HUES6 (cell line): ENCODE results near the gene LMO7.

Experiments
- H3K27ac ChIP-seq: 2 replicates; pipeline ENCODE4 v1.7.0; 2013; ENCODE audit warnings: low read depth, mild to moderate bottlenecking, low read length, inconsistent platforms
- H3K27me3 ChIP-seq: 2 replicates; pipeline ENCODE4 v1.6.1; 2013; ENCODE audit warnings: low read length; ENCODE audit not compliant: control insufficient read depth, insufficient read depth
- H3K36me3 ChIP-seq: 2 replicates; pipeline ENCODE4 v1.6.1; 2013; ENCODE audit warnings: low read length; ENCODE audit not compliant: control insufficient read depth, insufficient read depth
- H3K4me1 ChIP-seq: 2 replicates; pipeline ENCODE4 v1.6.1; 2013; ENCODE audit warnings: low read length; ENCODE audit not compliant: control insufficient read depth, insufficient read depth
- H3K4me3 ChIP-seq: 2 replicates; pipeline ENCODE4 v1.5.1; 2013; ENCODE audit warnings: low read depth, low read length
- H3K9ac ChIP-seq: one replicate; pipeline ENCODE4 v1.6.1; 2013; ENCODE audit warnings: mild to moderate bottlenecking, low read length
- H3K9me3 ChIP-seq: 2 replicates; pipeline ENCODE4 v1.6.1; 2013; ENCODE audit warnings: low read depth, low read length; ENCODE audit not compliant: control insufficient read depth, insufficient read depth

The LMO7 gene

GRCh38 chr13:75879656-75880055 lies 243.5 kb downstream of the LMO7 start:
- H3K9ac ChIP-seq = no peak overlapping the region
- H3K27ac ChIP-seq = no peak overlapping the region
- H3K4me3 ChIP-seq = no peak overlapping the region
- H3K36me3 ChIP-seq = no peaks in the 10 kb centered on the region
- H3K4me1 ChIP-seq = peaks cover 7% of the 10 kb centered on the region
- H3K27me3 ChIP-seq = no peaks in the 10 kb centered on the region
- H3K9me3 ChIP-seq = no peaks in the 10 kb centered on the region

GRCh38 chr13:75881109-75881775 lies 245.1 kb downstream of the LMO7 start:
- Histone ChIP-seq H3K9me3 (no peaks in the 10 kb centered on the region), H3K4me1 (peaks cover 7% of the 10 kb centered on the region), H3K4me3 (no peak overlapping the region), H3K27ac (no peak overlapping the region), H3K27me3 (no peaks in the 10 kb centered on the region), H3K9ac (no peak overlapping the region), H3K36me3 (no peaks in the 10 kb centered on the region)

- no peak overlapping the region for H3K27ac ChIP-seq
- H3K9ac ChIP-seq = no peak overlapping the region
- no peaks in the 10 kb centered on the region for H3K27me3 ChIP-seq
- H3K4me1 ChIP-seq = 0 out of 2 replicates have a peak, but pooled peaks cover under 1% of the 10 kb centered on the region
- no peaks in the 10 kb centered on the region for H3K36me3 ChIP-seq
- H3K4me3 ChIP-seq = no peak overlapping the region
- H3K9me3 ChIP-seq = no peaks in the 10 kb centered on the region
These were observed 246.1 kb downstream of the LMO7 start for GRCh38 chr13:75882261-75882660.

GRCh38 chr13:75889427-75889826 lies 253.3 kb downstream of the LMO7 start:
- H3K9me3 ChIP-seq = 0 out of 2 replicates have a peak, but pooled peaks cover 3% of the 10 kb centered on the region
- H3K27me3 ChIP-seq = no peaks in the 10 kb centered on the region
- H3K27ac ChIP-seq = 0 out of 2 replicates have a peak overlapping the region, but pooled peaks have one; percentile 4
- H3K4me1 ChIP-seq = peaks cover 17% of the 10 kb centered on the region
- no peaks in the 10 kb centered on the region for H3K36me3 ChIP-seq
- no peak overlapping the region for H3K9ac ChIP-seq
- no peak overlapping the region for H3K4me3 ChIP-seq

- no peak overlapping the region for H3K4me3 ChIP-seq
- no peak overlapping the region for H3K9ac ChIP-seq
- H3K27ac ChIP-seq = no peak overlapping the region
- no peaks in the 10 kb centered on the region for H3K36me3 ChIP-seq
- H3K9me3 ChIP-seq = no peaks in the 10 kb centered on the region
- H3K4me1 ChIP-seq = peaks cover 6% of the 10 kb centered on the region; the same call in 1 of the 2 replicates
- H3K27me3 ChIP-seq = no peaks in the 10 kb centered on the region
These were observed 259.0 kb downstream of the LMO7 start for GRCh38 chr13:75895168-75895567.

GRCh38 chr13:75896271-75896670 lies 260.1 kb downstream of the LMO7 start:
- no peaks in the 10 kb centered on the region for H3K36me3 ChIP-seq
- H3K27me3 ChIP-seq = no peaks in the 10 kb centered on the region
- no peak overlapping the region for H3K27ac ChIP-seq
- no peaks in the 10 kb centered on the region for H3K9me3 ChIP-seq
- H3K4me3 ChIP-seq = no peak overlapping the region
- peaks cover 6% of the 10 kb centered on the region; the same call in 1 of the 2 replicates for H3K4me1 ChIP-seq
- no peak overlapping the region for H3K9ac ChIP-seq

GRCh38 chr13:75897386-75897785 lies 261.3 kb downstream of the LMO7 start:
- Histone ChIP-seq H3K4me3 (no peak overlapping the region), H3K27me3 (no peaks in the 10 kb centered on the region), H3K9ac (no peak overlapping the region), H3K36me3 (no peaks in the 10 kb centered on the region), H3K4me1 (no peaks in the 10 kb centered on the region), H3K27ac (no peak overlapping the region), H3K9me3 (no peaks in the 10 kb centered on the region)

- Histone ChIP-seq H3K9me3 (no peaks in the 10 kb centered on the region), H3K4me3 (no peak overlapping the region), H3K9ac (no peak overlapping the region), H3K27ac (no peak overlapping the region), H3K4me1 (peaks cover 8% of the 10 kb centered on the region), H3K36me3 (no peaks in the 10 kb centered on the region), H3K27me3 (no peaks in the 10 kb centered on the region)
These were observed 265.4 kb downstream of the LMO7 start for GRCh38 chr13:75901501-75901900.

GRCh38 chr13:75902166-75903104 lies 266.3 kb downstream of the LMO7 start:
- Histone ChIP-seq H3K4me3 (no peak overlapping the region), H3K9me3 (no peaks in the 10 kb centered on the region), H3K9ac (no peak overlapping the region), H3K27ac (no peak overlapping the region), H3K4me1 (peaks cover 10% of the 10 kb centered on the region), H3K27me3 (no peaks in the 10 kb centered on the region), H3K36me3 (no peaks in the 10 kb centered on the region)

GRCh38 chr13:75904012-75904411 lies 267.9 kb downstream of the LMO7 start:
- Histone ChIP-seq H3K9ac (no peak overlapping the region), H3K4me3 (no peak overlapping the region), H3K27ac (no peak overlapping the region), H3K36me3 (no peaks in the 10 kb centered on the region), H3K9me3 (no peaks in the 10 kb centered on the region), H3K4me1 (peaks cover 10% of the 10 kb centered on the region), H3K27me3 (no peaks in the 10 kb centered on the region)

- Histone ChIP-seq H3K4me1 (peaks cover 10% of the 10 kb centered on the region), H3K9ac (no peak overlapping the region), H3K27ac (no peak overlapping the region), H3K9me3 (no peaks in the 10 kb centered on the region), H3K27me3 (no peaks in the 10 kb centered on the region), H3K36me3 (no peaks in the 10 kb centered on the region), H3K4me3 (no peak overlapping the region)
These were observed 270.2 kb downstream of the LMO7 start for GRCh38 chr13:75906315-75906714.
